SK-N-SH treated with all-trans-retinoic acid at 6 μM for 48 hours (cell line): ENCODE measurements around the gene MYO9B.

ENCODE experiments used
- ATAC-seq: fragments of 200-7000 bp; cut with Tn5 transposase; 3 replicates; pipeline ENCODE4 v1.9.1; 2020; ENCODE audit warnings: mild to moderate bottlenecking, moderate library complexity
- ARNTL ChIP-seq: fragments of 450-650 bp; formaldehyde crosslinking; IDR thresholded peaks from 2 replicates; pipeline ENCODE4 v1.5.0; 2020; ENCODE audit warnings: low read depth, mild to moderate bottlenecking, moderate library complexity, borderline replicate concordance
- BACH2 ChIP-seq: fragments of 250-450 bp; sonication (Bioruptor Pico); IDR thresholded peaks from 2 replicates; pipeline ENCODE4 v1.9.0; 2021; ENCODE audit warnings: mild to moderate bottlenecking, borderline replicate concordance
- CSDC2 ChIP-seq: fragments of 250-450 bp; sonication (Bioruptor Pico); IDR thresholded peaks from 2 replicates; pipeline ENCODE4 v1.5.0; 2020; ENCODE audit warnings: mild to moderate bottlenecking, moderate library complexity
- ESRRG ChIP-seq: fragments of 250-450 bp; sonication (Bioruptor Pico); IDR thresholded peaks from 2 replicates; pipeline ENCODE4 v1.6.1; 2021; ENCODE audit warnings: mild to moderate bottlenecking
- GLIS3 ChIP-seq: fragments of 250-450 bp; sonication (Bioruptor Pico); IDR thresholded peaks from 2 replicates; pipeline ENCODE4 v1.5.0; 2020; ENCODE audit warnings: mild to moderate bottlenecking, moderate library complexity
- ISL1 ChIP-seq: fragments of 250-450 bp; sonication (Bioruptor Pico); IDR thresholded peaks from 2 replicates; pipeline ENCODE4 v2.1.2; 2022; ENCODE audit warnings: mild to moderate bottlenecking, moderate library complexity
- OSR1 ChIP-seq: fragments of 250-450 bp; sonication (Bioruptor Pico); IDR thresholded peaks from 2 replicates; pipeline ENCODE4 v1.8.0; 2022; ENCODE audit warnings: moderate library complexity, mild to moderate bottlenecking, inconsistent platforms
- RARB ChIP-seq: fragments of 250-450 bp; sonication (Bioruptor Pico); IDR thresholded peaks from 2 replicates; pipeline ENCODE4 v1.8.0; 2021; ENCODE audit warnings: mild to moderate bottlenecking, moderate library complexity
- SNAI2 ChIP-seq: fragments of 250-450 bp; sonication (Bioruptor Pico); IDR thresholded peaks from 2 replicates; pipeline ENCODE4 v1.5.0; 2020; ENCODE audit warnings: mild to moderate bottlenecking, moderate library complexity
- TCF4 ChIP-seq: fragments of 250-450 bp; sonication (Bioruptor Pico); IDR thresholded peaks from 2 replicates; pipeline ENCODE4 v1.8.0; 2021; ENCODE audit warnings: mild to moderate bottlenecking, moderate library complexity, borderline replicate concordance
- TOX ChIP-seq: fragments of 250-450 bp; sonication (Bioruptor Pico); IDR thresholded peaks from 2 replicates; pipeline ENCODE4 v1.8.0; 2021; ENCODE audit warnings: mild to moderate bottlenecking, moderate library complexity, borderline replicate concordance
- ZFP3 ChIP-seq: fragments of 250-450 bp; sonication (Bioruptor Pico); IDR thresholded peaks from 2 replicates; pipeline ENCODE4 v1.5.0; 2020; ENCODE audit warnings: mild to moderate bottlenecking, moderate library complexity
- ZFP30 ChIP-seq: fragments of 450-650 bp; formaldehyde crosslinking; IDR thresholded peaks from 2 replicates; pipeline ENCODE4 v1.5.0; 2022; ENCODE audit warnings: mild to moderate bottlenecking, moderate library complexity
- ZNF565 ChIP-seq: fragments of 450-650 bp; formaldehyde crosslinking; conservative IDR thresholded peaks from 2 replicates; pipeline ENCODE4 v1.5.0; 2020; ENCODE audit warnings: low read depth, mild to moderate bottlenecking, moderate library complexity
- ZNF70 ChIP-seq: fragments of 450-650 bp; formaldehyde crosslinking; IDR thresholded peaks from 2 replicates; pipeline ENCODE4 v1.5.0; 2020; ENCODE audit warnings: mild to moderate bottlenecking, moderate library complexity
- ZNF8 ChIP-seq: fragments of 450-650 bp; formaldehyde crosslinking; IDR thresholded peaks from 2 replicates; pipeline ENCODE4 v1.5.0; 2020; ENCODE audit warnings: mild to moderate bottlenecking, moderate library complexity
- TF ChIP-seq, protein P1 (sequence below): fragments of 250-450 bp; sonication (Bioruptor Pico); IDR thresholded peaks from 2 replicates; pipeline ENCODE4 v1.8.0; 2020; ENCODE audit warnings: mild to moderate bottlenecking, moderate library complexity, borderline replicate concordance
- TF ChIP-seq, protein P2 (sequence below): fragments of 250-450 bp; sonication (Bioruptor Pico); IDR thresholded peaks from 2 replicates; pipeline ENCODE4 v1.5.1; 2020; ENCODE audit warnings: low read depth, mild to moderate bottlenecking, moderate library complexity
- TF ChIP-seq, protein P3 (sequence below): fragments of 250-450 bp; sonication (Bioruptor Pico); IDR thresholded peaks from 2 replicates; pipeline ENCODE4 v1.8.0; 2021; ENCODE audit warnings: low read depth, mild to moderate bottlenecking, moderate library complexity, borderline replicate concordance
- TF ChIP-seq, protein P4 (sequence below): fragments of 250-450 bp; sonication (Bioruptor Pico); IDR thresholded peaks from 2 replicates; pipeline ENCODE4 v1.5.1; 2021; ENCODE audit warnings: mild to moderate bottlenecking, moderate library complexity
- TF ChIP-seq, protein P5 (sequence below): fragments of 250-450 bp; sonication (Bioruptor Pico); IDR thresholded peaks from 2 replicates; pipeline ENCODE4 v1.5.0; 2020; ENCODE audit warnings: mild to moderate bottlenecking, moderate library complexity

MYO9B gene

GRCh38 chr19:17165715-17166114, 90.1 kb downstream of the MYO9B start:
- TF ChIP-seq CSDC2 (CRISPR knock-in tag), result no peak
- TF ChIP-seq, protein P1, sequence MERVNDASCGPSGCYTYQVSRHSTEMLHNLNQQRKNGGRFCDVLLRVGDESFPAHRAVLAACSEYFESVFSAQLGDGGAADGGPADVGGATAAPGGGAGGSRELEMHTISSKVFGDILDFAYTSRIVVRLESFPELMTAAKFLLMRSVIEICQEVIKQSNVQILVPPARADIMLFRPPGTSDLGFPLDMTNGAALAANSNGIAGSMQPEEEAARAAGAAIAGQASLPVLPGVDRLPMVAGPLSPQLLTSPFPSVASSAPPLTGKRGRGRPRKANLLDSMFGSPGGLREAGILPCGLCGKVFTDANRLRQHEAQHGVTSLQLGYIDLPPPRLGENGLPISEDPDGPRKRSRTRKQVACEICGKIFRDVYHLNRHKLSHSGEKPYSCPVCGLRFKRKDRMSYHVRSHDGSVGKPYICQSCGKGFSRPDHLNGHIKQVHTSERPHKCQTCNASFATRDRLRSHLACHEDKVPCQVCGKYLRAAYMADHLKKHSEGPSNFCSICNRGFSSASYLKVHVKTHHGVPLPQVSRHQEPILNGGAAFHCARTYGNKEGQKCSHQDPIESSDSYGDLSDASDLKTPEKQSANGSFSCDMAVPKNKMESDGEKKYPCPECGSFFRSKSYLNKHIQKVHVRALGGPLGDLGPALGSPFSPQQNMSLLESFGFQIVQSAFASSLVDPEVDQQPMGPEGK (CRISPR knock-in tag), result no peak
- TF ChIP-seq ZNF565 (CRISPR knock-in tag), result no peak
- TF ChIP-seq ZFP3 (CRISPR knock-in tag), result no peak

GRCh38 chr19:17170538-17171297, 95.1 kb downstream of the MYO9B start:
- no peak for TF ChIP-seq TOX (CRISPR knock-in tag)
- TF ChIP-seq, protein P2, sequence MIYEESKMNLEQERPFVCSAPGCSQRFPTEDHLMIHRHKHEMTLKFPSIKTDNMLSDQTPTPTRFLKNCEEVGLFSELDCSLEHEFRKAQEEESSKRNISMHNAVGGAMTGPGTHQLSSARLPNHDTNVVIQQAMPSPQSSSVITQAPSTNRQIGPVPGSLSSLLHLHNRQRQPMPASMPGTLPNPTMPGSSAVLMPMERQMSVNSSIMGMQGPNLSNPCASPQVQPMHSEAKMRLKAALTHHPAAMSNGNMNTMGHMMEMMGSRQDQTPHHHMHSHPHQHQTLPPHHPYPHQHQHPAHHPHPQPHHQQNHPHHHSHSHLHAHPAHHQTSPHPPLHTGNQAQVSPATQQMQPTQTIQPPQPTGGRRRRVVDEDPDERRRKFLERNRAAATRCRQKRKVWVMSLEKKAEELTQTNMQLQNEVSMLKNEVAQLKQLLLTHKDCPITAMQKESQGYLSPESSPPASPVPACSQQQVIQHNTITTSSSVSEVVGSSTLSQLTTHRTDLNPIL, result no peak
- TF ChIP-seq, protein P3, sequence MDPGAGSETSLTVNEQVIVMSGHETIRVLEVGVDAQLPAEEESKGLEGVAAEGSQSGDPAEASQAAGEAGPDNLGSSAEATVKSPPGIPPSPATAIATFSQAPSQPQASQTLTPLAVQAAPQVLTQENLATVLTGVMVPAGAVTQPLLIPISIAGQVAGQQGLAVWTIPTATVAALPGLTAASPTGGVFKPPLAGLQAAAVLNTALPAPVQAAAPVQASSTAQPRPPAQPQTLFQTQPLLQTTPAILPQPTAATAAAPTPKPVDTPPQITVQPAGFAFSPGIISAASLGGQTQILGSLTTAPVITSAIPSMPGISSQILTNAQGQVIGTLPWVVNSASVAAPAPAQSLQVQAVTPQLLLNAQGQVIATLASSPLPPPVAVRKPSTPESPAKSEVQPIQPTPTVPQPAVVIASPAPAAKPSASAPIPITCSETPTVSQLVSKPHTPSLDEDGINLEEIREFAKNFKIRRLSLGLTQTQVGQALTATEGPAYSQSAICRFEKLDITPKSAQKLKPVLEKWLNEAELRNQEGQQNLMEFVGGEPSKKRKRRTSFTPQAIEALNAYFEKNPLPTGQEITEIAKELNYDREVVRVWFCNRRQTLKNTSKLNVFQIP, result no peak
- TF ChIP-seq BACH2 (CRISPR knock-in tag), result no peak
- TF ChIP-seq ZNF8 (CRISPR knock-in tag), result no peak
- no peak for TF ChIP-seq ARNTL (CRISPR knock-in tag)
- no peak for TF ChIP-seq ZNF70 (CRISPR knock-in tag)
- TF ChIP-seq, protein P1 (CRISPR knock-in tag), result no peak
- TF ChIP-seq SNAI2 (CRISPR knock-in tag), result no peak
- no peak for TF ChIP-seq ZFP30 (CRISPR knock-in tag)
- TF ChIP-seq GLIS3 (CRISPR knock-in tag), result no peak
- no peak for TF ChIP-seq TCF4
- no peak for TF ChIP-seq ISL1
- TF ChIP-seq, protein P4, sequence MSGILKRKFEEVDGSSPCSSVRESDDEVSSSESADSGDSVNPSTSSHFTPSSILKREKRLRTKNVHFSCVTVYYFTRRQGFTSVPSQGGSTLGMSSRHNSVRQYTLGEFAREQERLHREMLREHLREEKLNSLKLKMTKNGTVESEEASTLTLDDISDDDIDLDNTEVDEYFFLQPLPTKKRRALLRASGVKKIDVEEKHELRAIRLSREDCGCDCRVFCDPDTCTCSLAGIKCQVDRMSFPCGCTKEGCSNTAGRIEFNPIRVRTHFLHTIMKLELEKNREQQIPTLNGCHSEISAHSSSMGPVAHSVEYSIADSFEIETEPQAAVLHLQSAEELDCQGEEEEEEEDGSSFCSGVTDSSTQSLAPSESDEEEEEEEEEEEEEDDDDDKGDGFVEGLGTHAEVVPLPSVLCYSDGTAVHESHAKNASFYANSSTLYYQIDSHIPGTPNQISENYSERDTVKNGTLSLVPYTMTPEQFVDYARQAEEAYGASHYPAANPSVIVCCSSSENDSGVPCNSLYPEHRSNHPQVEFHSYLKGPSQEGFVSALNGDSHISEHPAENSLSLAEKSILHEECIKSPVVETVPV (CRISPR knock-in tag), result no peak
- no peak for TF ChIP-seq RARB
- TF ChIP-seq, protein P5, sequence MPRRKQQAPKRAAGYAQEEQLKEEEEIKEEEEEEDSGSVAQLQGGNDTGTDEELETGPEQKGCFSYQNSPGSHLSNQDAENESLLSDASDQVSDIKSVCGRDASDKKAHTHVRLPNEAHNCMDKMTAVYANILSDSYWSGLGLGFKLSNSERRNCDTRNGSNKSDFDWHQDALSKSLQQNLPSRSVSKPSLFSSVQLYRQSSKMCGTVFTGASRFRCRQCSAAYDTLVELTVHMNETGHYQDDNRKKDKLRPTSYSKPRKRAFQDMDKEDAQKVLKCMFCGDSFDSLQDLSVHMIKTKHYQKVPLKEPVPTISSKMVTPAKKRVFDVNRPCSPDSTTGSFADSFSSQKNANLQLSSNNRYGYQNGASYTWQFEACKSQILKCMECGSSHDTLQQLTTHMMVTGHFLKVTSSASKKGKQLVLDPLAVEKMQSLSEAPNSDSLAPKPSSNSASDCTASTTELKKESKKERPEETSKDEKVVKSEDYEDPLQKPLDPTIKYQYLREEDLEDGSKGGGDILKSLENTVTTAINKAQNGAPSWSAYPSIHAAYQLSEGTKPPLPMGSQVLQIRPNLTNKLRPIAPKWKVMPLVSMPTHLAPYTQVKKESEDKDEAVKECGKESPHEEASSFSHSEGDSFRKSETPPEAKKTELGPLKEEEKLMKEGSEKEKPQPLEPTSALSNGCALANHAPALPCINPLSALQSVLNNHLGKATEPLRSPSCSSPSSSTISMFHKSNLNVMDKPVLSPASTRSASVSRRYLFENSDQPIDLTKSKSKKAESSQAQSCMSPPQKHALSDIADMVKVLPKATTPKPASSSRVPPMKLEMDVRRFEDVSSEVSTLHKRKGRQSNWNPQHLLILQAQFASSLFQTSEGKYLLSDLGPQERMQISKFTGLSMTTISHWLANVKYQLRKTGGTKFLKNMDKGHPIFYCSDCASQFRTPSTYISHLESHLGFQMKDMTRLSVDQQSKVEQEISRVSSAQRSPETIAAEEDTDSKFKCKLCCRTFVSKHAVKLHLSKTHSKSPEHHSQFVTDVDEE, result no peak
- TF ChIP-seq ESRRG (CRISPR knock-in tag), result no peak
- TF ChIP-seq OSR1, result no peak
- ATAC-seq, result no peak

More at GRCh38 chr19:17165715-17166114, 90.1 kb downstream of the MYO9B start:
- ATAC-seq, result no peak
